HG03521 (cell line): ENCODE data around the gene ARHGAP10.

Source experiments
- ATAC-seq: cut with Tn5 transposase; IDR thresholded peaks from one replicate; pipeline ENCODE4 v1.9.1; 2021; ENCODE audit warnings: mild to moderate bottlenecking, moderate library complexity; ENCODE audit not compliant: unreplicated experiment

ARHGAP10 gene

GRCh38 chr4:148112231-148112982 lies 380.5 kb downstream of the ARHGAP10 start:
- ATAC-seq, result no peak

- no peak for ATAC-seq
Measured at GRCh38 chr4:148114436-148114835, 382.5 kb downstream of the ARHGAP10 start.

GRCh38 chr4:148116264-148116663 lies 384.4 kb downstream of the ARHGAP10 start:
- ATAC-seq, result no peak

- ATAC-seq, result no peak
Measured at GRCh38 chr4:148116969-148117368, 385.1 kb downstream of the ARHGAP10 start.

GRCh38 chr4:148118179-148118578 lies 386.3 kb downstream of the ARHGAP10 start:
- ATAC-seq, result no peak

GRCh38 chr4:148118633-148119032 lies 386.7 kb downstream of the ARHGAP10 start:
- ATAC-seq, result no peak

GRCh38 chr4:148120216-148120615 lies 388.3 kb downstream of the ARHGAP10 start:
- no peak for ATAC-seq
